Liver (tissue), 9 donors: ENCODE data around the gene DSCAML1. TPM values are rescaled to one million over a fixed set of nuclear protein-coding genes. Genes with fewer than 3 reads are reported as not detected.

Source experiments
- DNase-seq: peaks from one replicate; pipeline ENCODE4 v3.0.0-alpha.2; 2017; ENCODE audit warnings: low spot score
- H3K27ac ChIP-seq, 2 donors: one replicate each; pipeline ENCODE4 v1.7.0; 2013; ENCODE audit warnings: inconsistent platforms in 2 of 2, low read length in 2 of 2, control low read depth in 1 of 2, low read depth in 1 of 2, mild to moderate bottlenecking in 1 of 2
- H3K27me3 ChIP-seq, 4 donors: one replicate each; pipeline versions ENCODE4 v1.6.1 to v1.7.0; 2013; ENCODE audit warnings: low read length in 3 of 4, inconsistent platforms in 1 of 4, mild to moderate bottlenecking in 1 of 4, moderate library complexity in 1 of 4; ENCODE audit not compliant: control insufficient read depth in 4 of 4, insufficient read depth in 4 of 4
- H3K36me3 ChIP-seq, 4 donors: one replicate each; pipeline versions ENCODE4 v1.6.1 to v1.7.0; 2013; ENCODE audit warnings: low read length in 3 of 4, mild to moderate bottlenecking in 3 of 4, low read depth in 1 of 4, moderate library complexity in 1 of 4; ENCODE audit not compliant: control insufficient read depth in 4 of 4, insufficient read depth in 3 of 4
- H3K4me1 ChIP-seq, 4 donors: one replicate each; pipeline versions ENCODE4 v1.6.1 to v1.7.0; 2013; ENCODE audit warnings: low read length in 3 of 4, mild to moderate bottlenecking in 3 of 4, moderate library complexity in 1 of 4; ENCODE audit not compliant: control insufficient read depth in 4 of 4, insufficient read depth in 4 of 4
- H3K4me3 ChIP-seq, 3 donors: one replicate each; pipeline versions ENCODE4 v1.6.1 to v1.7.0; 2013; ENCODE audit warnings: low read length in 3 of 3, control low read depth in 1 of 3, low read depth in 1 of 3, mild to moderate bottlenecking in 1 of 3
- H3K9ac ChIP-seq, 2 donors: one replicate each; pipeline ENCODE4 v1.7.0; 2013; ENCODE audit warnings: low read length in 2 of 2, mild to moderate bottlenecking in 2 of 2, moderate library complexity in 2 of 2, control low read depth in 1 of 2, low read depth in 1 of 2
- H3K9me3 ChIP-seq, 4 donors: one replicate each; pipeline versions ENCODE4 v1.6.1 to v1.7.0; 2013; ENCODE audit warnings: low read length in 3 of 4; ENCODE audit not compliant: control insufficient read depth in 4 of 4
- EGR1 ChIP-seq, 2 donors: IDR thresholded peaks; 2 replicates each; pipeline ENCODE4 v1.6.1; 2016 to 2018; ENCODE audit warnings: antibody characterized with exemption in 2 of 2, low read depth in 2 of 2
- FOXA1 ChIP-seq: IDR thresholded peaks from 2 replicates; pipeline ENCODE4 v1.6.1; 2016; ENCODE audit warnings: antibody characterized with exemption
- FOXA2 ChIP-seq: IDR thresholded peaks from 2 replicates; pipeline ENCODE4 v1.6.1; 2016; ENCODE audit warnings: antibody characterized with exemption
- GABPA ChIP-seq, 2 donors: IDR thresholded peaks in 1 of 2; conservative IDR thresholded peaks in 1 of 2; 2 replicates each; pipeline ENCODE4 v1.6.1; 2016; ENCODE audit warnings: antibody characterized with exemption in 2 of 2, mild to moderate bottlenecking in 1 of 2, moderate library complexity in 1 of 2
- HNF4A ChIP-seq, 2 donors: conservative IDR thresholded peaks; 2 replicates each; pipeline ENCODE4 v1.6.1; 2016; ENCODE audit warnings: antibody characterized with exemption in 2 of 2, mild to moderate bottlenecking in 2 of 2
- HNF4G ChIP-seq: IDR thresholded peaks from 2 replicates; pipeline ENCODE4 v1.6.1; 2016; ENCODE audit warnings: antibody characterized with exemption
- JUND ChIP-seq, 2 donors: IDR thresholded peaks; 2 replicates each; pipeline ENCODE4 v1.6.1; 2016; ENCODE audit warnings: antibody characterized with exemption in 2 of 2
- NR2F2 ChIP-seq: IDR thresholded peaks from 2 replicates; pipeline ENCODE4 v1.6.1; 2016; ENCODE audit warnings: antibody characterized with exemption
- RAD21 ChIP-seq, 2 donors: IDR thresholded peaks; 2 replicates each; pipeline ENCODE4 v1.6.1; 2016; ENCODE audit warnings: antibody characterized with exemption in 2 of 2, mild to moderate bottlenecking in 2 of 2
- RXRA ChIP-seq, 2 donors: IDR thresholded peaks; 2 replicates each; pipeline ENCODE4 v1.6.1; 2017 to 2018; ENCODE audit warnings: antibody characterized with exemption in 2 of 2, mild to moderate bottlenecking in 1 of 2
- SP1 ChIP-seq: IDR thresholded peaks from 2 replicates; pipeline ENCODE4 v1.6.1; 2018; ENCODE audit warnings: antibody characterized with exemption, mild to moderate bottlenecking
- TAF1 ChIP-seq: conservative IDR thresholded peaks from 2 replicates; pipeline ENCODE4 v1.6.1; 2016; ENCODE audit warnings: antibody characterized with exemption, mild to moderate bottlenecking
- YY1 ChIP-seq: IDR thresholded peaks from 2 replicates; pipeline ENCODE4 v1.6.1; 2016; ENCODE audit warnings: antibody characterized with exemption, mild to moderate bottlenecking
- whole genome bisulfite sequencing: extraction: QIAGEN DNeasy Blood & Tissue Kit; methylation state at CpG from one replicate; pipeline ENCODE4 v1.1.7; 2013; 5-methylcytosine and 5-hydroxymethylcytosine counted together
- polyA plus RNA-seq, 2 donors: library from polyadenylated mRNA; stranded (reverse) in 1 of 2; unstranded in 1 of 2; fragments of 200-250 nt in 1 of 2; fragments of >200 nt in 1 of 2; fragmentation: Nextera tagmentation in 1 of 2; extraction: Ambion mirVana in 1 of 2; gene quantifications; one replicate each; pipeline versions ENCODE4 v1.2.1 to v1.2.3, GENCODE V29; 2013 to 2015
- total RNA-seq, 2 donors: library from RNA; depleted of rRNA; stranded (reverse); fragments of >200 nt; gene quantifications; one replicate each; pipeline ENCODE4 v1.2.3, GENCODE V29; 2014
- TF ChIP-seq, protein P1 (sequence below): IDR thresholded peaks from 2 replicates; pipeline ENCODE4 v1.6.1; 2016; ENCODE audit warnings: antibody characterized with exemption, mild to moderate bottlenecking
- TF ChIP-seq, protein P2 (sequence below): IDR thresholded peaks from 2 replicates; pipeline ENCODE4 v1.6.1; 2016; ENCODE audit warnings: antibody characterized with exemption
- TF ChIP-seq, protein P3 (sequence below): IDR thresholded peaks from 2 replicates; pipeline ENCODE4 v1.6.1; 2016; ENCODE audit warnings: antibody characterized with exemption
- TF ChIP-seq, protein P4 (sequence below): fragments of 150-350 bp; IDR thresholded peaks from 2 replicates; pipeline ENCODE4 v1.5.1; 2017; ENCODE audit warnings: improper control_type of control experiment, low read depth, low read length; ENCODE audit not compliant: missing input control
- TF ChIP-seq, protein P5 (sequence below): IDR thresholded peaks from 2 replicates; pipeline ENCODE4 v1.6.1; 2016; ENCODE audit warnings: antibody characterized with exemption
- donor health status: healthy.
- donor health status: healthy.
- donor health status: healthy.
- donor health status: healthy.
- donor health status: healthy.

The DSCAML1 gene
- total and polyA plus RNA-seq, 4 donors = 0.07 to 0.42 (median 0.20) TPM

DNA sequence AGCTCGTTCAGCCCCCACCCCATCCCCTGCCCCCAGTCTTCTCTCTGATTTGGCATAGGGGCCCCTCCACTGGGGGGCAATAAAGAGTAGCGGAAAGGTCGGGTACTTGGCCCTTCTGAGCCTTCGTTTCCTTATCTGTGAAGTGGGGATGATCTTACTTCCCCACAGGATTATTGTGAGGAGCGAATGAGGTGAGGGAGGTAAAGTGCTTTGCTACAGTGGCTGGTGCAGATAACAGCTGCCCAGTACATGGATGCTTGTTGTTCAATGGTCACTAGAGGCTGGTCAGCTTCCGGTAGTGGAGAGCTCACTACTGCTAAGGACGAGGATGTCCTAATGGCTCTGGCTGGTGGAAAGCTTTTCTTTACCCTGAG is 368.2 kb downstream of the DSCAML1 start:
- no peaks in the 10 kb centered on the region for H3K36me3 ChIP-seq
- WGBS = 81% methylated on average over 7 of the region's 7 CpGs
- H3K27ac ChIP-seq = no peak overlapping the region
- H3K9ac ChIP-seq = no peak overlapping the region
- TF ChIP-seq EGR1 (IDR thresholded peaks at IDR 0.05; ENCODE audit: low read depth in 2 of 2) (no peak), YY1 (no peak), FOXA2 (no peak), FOXA1 (no peak), RXRA (IDR thresholded peaks at IDR 0.05) (no peak), NR2F2 (no peak), SP1 (no peak), RAD21 (IDR thresholded peaks at IDR 0.05) (no peak), HNF4A (conservative IDR thresholded peaks at IDR 0.05) (no peak), TAF1 (no peak), HNF4G (no peak), GABPA (IDR thresholded peaks at IDR 0.05 in 1 of 2, conservative IDR thresholded peaks at IDR 0.05 in 1 of 2) (no peak), JUND (IDR thresholded peaks at IDR 0.05) (no peak)
- TF ChIP-seq, protein P1, sequence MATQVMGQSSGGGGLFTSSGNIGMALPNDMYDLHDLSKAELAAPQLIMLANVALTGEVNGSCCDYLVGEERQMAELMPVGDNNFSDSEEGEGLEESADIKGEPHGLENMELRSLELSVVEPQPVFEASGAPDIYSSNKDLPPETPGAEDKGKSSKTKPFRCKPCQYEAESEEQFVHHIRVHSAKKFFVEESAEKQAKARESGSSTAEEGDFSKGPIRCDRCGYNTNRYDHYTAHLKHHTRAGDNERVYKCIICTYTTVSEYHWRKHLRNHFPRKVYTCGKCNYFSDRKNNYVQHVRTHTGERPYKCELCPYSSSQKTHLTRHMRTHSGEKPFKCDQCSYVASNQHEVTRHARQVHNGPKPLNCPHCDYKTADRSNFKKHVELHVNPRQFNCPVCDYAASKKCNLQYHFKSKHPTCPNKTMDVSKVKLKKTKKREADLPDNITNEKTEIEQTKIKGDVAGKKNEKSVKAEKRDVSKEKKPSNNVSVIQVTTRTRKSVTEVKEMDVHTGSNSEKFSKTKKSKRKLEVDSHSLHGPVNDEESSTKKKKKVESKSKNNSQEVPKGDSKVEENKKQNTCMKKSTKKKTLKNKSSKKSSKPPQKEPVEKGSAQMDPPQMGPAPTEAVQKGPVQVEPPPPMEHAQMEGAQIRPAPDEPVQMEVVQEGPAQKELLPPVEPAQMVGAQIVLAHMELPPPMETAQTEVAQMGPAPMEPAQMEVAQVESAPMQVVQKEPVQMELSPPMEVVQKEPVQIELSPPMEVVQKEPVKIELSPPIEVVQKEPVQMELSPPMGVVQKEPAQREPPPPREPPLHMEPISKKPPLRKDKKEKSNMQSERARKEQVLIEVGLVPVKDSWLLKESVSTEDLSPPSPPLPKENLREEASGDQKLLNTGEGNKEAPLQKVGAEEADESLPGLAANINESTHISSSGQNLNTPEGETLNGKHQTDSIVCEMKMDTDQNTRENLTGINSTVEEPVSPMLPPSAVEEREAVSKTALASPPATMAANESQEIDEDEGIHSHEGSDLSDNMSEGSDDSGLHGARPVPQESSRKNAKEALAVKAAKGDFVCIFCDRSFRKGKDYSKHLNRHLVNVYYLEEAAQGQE = no peak
- TF ChIP-seq, protein P2, sequence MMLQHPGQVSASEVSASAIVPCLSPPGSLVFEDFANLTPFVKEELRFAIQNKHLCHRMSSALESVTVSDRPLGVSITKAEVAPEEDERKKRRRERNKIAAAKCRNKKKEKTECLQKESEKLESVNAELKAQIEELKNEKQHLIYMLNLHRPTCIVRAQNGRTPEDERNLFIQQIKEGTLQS = no peak
- TF ChIP-seq, protein P3, sequence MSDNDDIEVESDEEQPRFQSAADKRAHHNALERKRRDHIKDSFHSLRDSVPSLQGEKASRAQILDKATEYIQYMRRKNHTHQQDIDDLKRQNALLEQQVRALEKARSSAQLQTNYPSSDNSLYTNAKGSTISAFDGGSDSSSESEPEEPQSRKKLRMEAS = no peak
- TF ChIP-seq, protein P4, sequence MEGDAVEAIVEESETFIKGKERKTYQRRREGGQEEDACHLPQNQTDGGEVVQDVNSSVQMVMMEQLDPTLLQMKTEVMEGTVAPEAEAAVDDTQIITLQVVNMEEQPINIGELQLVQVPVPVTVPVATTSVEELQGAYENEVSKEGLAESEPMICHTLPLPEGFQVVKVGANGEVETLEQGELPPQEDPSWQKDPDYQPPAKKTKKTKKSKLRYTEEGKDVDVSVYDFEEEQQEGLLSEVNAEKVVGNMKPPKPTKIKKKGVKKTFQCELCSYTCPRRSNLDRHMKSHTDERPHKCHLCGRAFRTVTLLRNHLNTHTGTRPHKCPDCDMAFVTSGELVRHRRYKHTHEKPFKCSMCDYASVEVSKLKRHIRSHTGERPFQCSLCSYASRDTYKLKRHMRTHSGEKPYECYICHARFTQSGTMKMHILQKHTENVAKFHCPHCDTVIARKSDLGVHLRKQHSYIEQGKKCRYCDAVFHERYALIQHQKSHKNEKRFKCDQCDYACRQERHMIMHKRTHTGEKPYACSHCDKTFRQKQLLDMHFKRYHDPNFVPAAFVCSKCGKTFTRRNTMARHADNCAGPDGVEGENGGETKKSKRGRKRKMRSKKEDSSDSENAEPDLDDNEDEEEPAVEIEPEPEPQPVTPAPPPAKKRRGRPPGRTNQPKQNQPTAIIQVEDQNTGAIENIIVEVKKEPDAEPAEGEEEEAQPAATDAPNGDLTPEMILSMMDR = no peak
- TF ChIP-seq, protein P5, sequence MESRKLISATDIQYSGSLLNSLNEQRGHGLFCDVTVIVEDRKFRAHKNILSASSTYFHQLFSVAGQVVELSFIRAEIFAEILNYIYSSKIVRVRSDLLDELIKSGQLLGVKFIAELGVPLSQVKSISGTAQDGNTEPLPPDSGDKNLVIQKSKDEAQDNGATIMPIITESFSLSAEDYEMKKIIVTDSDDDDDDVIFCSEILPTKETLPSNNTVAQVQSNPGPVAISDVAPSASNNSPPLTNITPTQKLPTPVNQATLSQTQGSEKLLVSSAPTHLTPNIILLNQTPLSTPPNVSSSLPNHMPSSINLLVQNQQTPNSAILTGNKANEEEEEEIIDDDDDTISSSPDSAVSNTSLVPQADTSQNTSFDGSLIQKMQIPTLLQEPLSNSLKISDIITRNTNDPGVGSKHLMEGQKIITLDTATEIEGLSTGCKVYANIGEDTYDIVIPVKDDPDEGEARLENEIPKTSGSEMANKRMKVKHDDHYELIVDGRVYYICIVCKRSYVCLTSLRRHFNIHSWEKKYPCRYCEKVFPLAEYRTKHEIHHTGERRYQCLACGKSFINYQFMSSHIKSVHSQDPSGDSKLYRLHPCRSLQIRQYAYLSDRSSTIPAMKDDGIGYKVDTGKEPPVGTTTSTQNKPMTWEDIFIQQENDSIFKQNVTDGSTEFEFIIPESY = no peak
- no peak overlapping the region for H3K4me3 ChIP-seq
- no peak for DNase-seq
- H3K4me1 ChIP-seq = peaks cover 0 to 4% (median 0%) of the 10 kb centered on the region in 4 donors
- no peaks in the 10 kb centered on the region for H3K9me3 ChIP-seq
- no peaks in the 10 kb centered on the region for H3K27me3 ChIP-seq
